Type B pancreatic cell (in vitro differentiated cells): Measurements from ENCODE around the gene SPRED3. TPM values are rescaled to one million over a fixed set of nuclear protein-coding genes. Genes with fewer than 3 reads are reported as not detected.
A peak's percentile ranks its signal among the peaks of the same experiment; 100 is the strongest.

ENCODE experiments used
- DNase-seq: peaks from one replicate; pipeline ENCODE4 v3.0.0; 2021; ENCODE audit warnings: mixed read lengths; ENCODE audit not compliant: unreplicated experiment; ENCODE audit errors: extremely low spot score
- H3K27ac Mint-ChIP-seq: 2 replicates; pipeline ENCODE4 v1.8.0; 2021; ENCODE audit warnings: mild to moderate bottlenecking, mixed read lengths
- H3K27me3 Mint-ChIP-seq: 2 replicates; pipeline ENCODE4 v1.8.0; 2021; ENCODE audit warnings: mixed read lengths
- H3K36me3 Mint-ChIP-seq: 2 replicates; pipeline ENCODE4 v1.8.0; 2021; ENCODE audit warnings: mixed read lengths
- H3K4me1 Mint-ChIP-seq: one replicate; pipeline ENCODE4 v1.8.0; 2021; ENCODE audit warnings: mixed read lengths; ENCODE audit not compliant: unreplicated experiment
- H3K4me3 Mint-ChIP-seq: 2 replicates; pipeline ENCODE4 v1.8.0; 2021; ENCODE audit warnings: mild to moderate bottlenecking, mixed read lengths
- H3K9me3 Mint-ChIP-seq: 2 replicates; pipeline ENCODE4 v1.8.0; 2021; ENCODE audit warnings: mixed read lengths
- CTCF ChIP-seq: fragments of 200-600 bp; sonication (generic); conservative IDR thresholded peaks from 2 replicates; pipeline ENCODE4 v1.5.0; 2021; ENCODE audit warnings: antibody characterized with exemption, mild to moderate bottlenecking
- total RNA-seq: library from RNA; stranded (reverse); gene quantifications from 2 replicates; pipeline ENCODE4 v1.2.1, GENCODE V29; 2021; ENCODE audit warnings: low replicate concordance

Gene SPRED3
- total RNA-seq, 1 donor from 2014 or later = 4.2 TPM

- Mint-ChIP-seq H3K4me3 (no peak overlapping the region), H3K36me3 (peaks cover 6% of the 10 kb centered on the region), H3K9me3 (no peaks in the 10 kb centered on the region), H3K27ac (no peak overlapping the region), H3K4me1 (no peaks in the 10 kb centered on the region), H3K27me3 (peaks cover 28% of the 10 kb centered on the region)
- no peak for DNase-seq
- no peak for TF ChIP-seq CTCF
These were observed 10.6 kb downstream of the SPRED3 start for GRCh38 chr19:38399081-38399480.

GRCh38 chr19:38399537-38399936 is 11.0 kb downstream of the SPRED3 start:
- no peaks in the 10 kb centered on the region for H3K9me3 Mint-ChIP-seq
- TF ChIP-seq CTCF = no peak
- peaks cover 26% of the 10 kb centered on the region for H3K27me3 Mint-ChIP-seq
- H3K36me3 Mint-ChIP-seq = peaks cover 5% of the 10 kb centered on the region
- DNase-seq = no peak
- H3K4me3 Mint-ChIP-seq = no peak overlapping the region
- H3K27ac Mint-ChIP-seq = no peak overlapping the region
- H3K4me1 Mint-ChIP-seq = no peaks in the 10 kb centered on the region

DNA sequence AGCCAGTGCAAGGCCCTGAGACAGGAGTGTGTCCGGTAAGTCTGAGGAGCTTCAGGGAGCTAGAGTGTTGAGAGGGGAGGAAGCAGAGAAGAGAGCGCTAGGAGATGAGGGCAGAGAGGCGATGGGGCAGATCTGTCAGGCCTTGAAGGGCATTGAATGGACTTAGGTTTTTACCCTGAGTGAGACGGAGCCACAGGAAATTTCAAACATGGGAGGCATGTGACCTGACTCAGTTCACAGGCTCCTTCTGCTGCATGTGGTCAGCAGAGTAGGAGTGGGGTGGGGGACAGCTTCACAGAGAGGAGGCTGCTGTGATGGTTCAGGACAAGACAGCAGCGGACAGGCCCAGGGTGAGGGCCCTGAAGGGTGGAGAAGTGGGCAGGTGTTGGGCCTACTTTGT is 11.9 kb downstream of the SPRED3 start:
- H3K27ac Mint-ChIP-seq = no peak overlapping the region
- H3K27me3 Mint-ChIP-seq = peaks cover 23% of the 10 kb centered on the region
- no peaks in the 10 kb centered on the region for H3K4me1 Mint-ChIP-seq
- H3K36me3 Mint-ChIP-seq = peaks cover 5% of the 10 kb centered on the region
- TF ChIP-seq CTCF = no peak
- no peaks in the 10 kb centered on the region for H3K9me3 Mint-ChIP-seq
- DNase-seq = no peak
- H3K4me3 Mint-ChIP-seq = no peak overlapping the region

DNA sequence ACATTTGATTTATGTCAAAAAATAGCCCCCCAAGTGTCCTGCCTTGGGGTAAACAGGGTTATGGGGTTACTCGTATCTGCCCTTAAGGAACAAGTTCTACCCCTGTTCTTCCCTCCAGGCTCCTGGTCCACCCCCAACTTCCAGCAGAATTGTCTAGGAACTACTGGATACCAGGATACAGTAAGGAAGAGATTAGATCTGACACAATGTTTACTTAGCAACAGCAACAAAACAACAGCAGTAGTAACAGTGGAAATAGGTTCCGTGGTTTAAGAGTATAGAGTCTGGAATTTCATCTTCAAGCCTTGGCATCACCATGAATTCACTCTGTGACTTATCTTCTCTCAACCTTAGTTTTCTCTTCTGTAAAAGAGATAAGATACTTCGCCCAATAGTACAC is 12.7 kb downstream of the SPRED3 start:
- Mint-ChIP-seq H3K4me1 (no peaks in the 10 kb centered on the region), H3K9me3 (no peaks in the 10 kb centered on the region), H3K27ac (no peak overlapping the region), H3K4me3 (no peak overlapping the region), H3K36me3 (peaks cover 5% of the 10 kb centered on the region), H3K27me3 (peaks cover 23% of the 10 kb centered on the region)
- no peak for DNase-seq
- TF ChIP-seq CTCF = no peak

DNA sequence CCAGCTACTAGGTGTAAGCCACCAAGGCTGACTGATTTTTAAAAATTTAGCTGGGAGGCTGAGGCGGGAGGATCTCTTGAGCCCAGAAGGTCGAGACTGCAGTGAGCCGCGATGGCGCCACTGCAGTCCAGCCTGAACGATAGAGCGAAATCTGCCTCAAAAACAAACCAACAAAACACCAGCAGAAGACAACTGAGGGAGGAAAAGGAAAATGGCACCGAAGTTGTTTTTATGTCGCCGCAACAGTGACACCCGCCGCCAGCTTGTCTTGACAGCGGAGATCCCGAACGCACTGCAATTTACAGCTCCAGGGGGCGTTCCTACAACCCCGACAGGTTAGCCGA is 14.1 kb downstream of the SPRED3 start:
- peaks cover 12% of the 10 kb centered on the region for H3K27me3 Mint-ChIP-seq
- no peak for DNase-seq
- no peaks in the 10 kb centered on the region for H3K9me3 Mint-ChIP-seq
- H3K4me3 Mint-ChIP-seq = peak overlapping the region; percentile 92
- peak overlapping the region; percentile 69 for H3K27ac Mint-ChIP-seq
- H3K36me3 Mint-ChIP-seq = no peaks in the 10 kb centered on the region
- TF ChIP-seq CTCF = no peak
- H3K4me1 Mint-ChIP-seq = no peaks in the 10 kb centered on the region

- peaks cover 12% of the 10 kb centered on the region for H3K27me3 Mint-ChIP-seq
- peak within 1 kb of the TSS; percentile 69 for H3K27ac Mint-ChIP-seq
These were observed 14.6 kb downstream of the SPRED3 start, which contains the start of gene FAM98C for GRCh38 chr19:38402967-38403674. FAM98C (plus strand) TSS chr19:38403093; CDS start chr19:38403154, 61 bp downstream.

More at GRCh38 chr19:38402967-38403674, 14.6 kb downstream of the SPRED3 start, which contains the start of gene FAM98C:
- DNase-seq = peak; percentile 99
- H3K36me3 Mint-ChIP-seq = no peaks in the 10 kb centered on the region
- no peaks in the 10 kb centered on the region for H3K9me3 Mint-ChIP-seq
- H3K4me3 Mint-ChIP-seq = peak within 1 kb of the TSS; percentile 92
- H3K4me1 Mint-ChIP-seq = no peaks in the 10 kb centered on the region
- peak; percentile 100 for TF ChIP-seq CTCF
